GM18520 (cell line): ENCODE data around the gene AOC3.
"Not testable (repeated sequence)": the region's sequence is repeated elsewhere in the genome, so short reads cannot be mapped to it uniquely, and the experiment has no call there.

Experiments
- ATAC-seq: cut with Tn5 transposase; IDR thresholded peaks from one replicate; pipeline ENCODE4 v1.9.1; 2021; ENCODE audit not compliant: unreplicated experiment

Gene AOC3

GRCh38 chr17:42891539-42892152 lies 40.6 kb downstream of the AOC3 start:
- ATAC-seq = no peak

DNA sequence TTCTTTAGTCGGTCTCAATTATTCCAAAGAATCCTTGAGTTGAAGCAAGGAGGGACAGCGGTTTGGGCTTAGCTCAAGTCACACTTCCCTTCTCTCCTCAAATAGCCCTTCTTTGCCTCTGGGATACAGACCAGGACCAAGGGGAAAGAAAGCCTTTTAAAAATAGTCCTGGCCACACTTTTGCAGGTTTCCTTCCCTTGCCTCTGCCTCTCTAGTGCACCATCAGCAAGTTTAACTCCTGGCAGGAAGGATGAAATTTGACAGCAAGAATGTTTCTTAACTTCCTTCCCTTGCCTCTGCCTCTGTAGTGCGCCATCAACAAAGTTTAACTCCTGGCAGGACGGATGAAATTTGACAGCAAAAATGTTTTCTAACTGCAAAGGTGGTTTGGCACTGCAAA lies 42.4 kb downstream of the AOC3 start:
- ATAC-seq = no peak

DNA sequence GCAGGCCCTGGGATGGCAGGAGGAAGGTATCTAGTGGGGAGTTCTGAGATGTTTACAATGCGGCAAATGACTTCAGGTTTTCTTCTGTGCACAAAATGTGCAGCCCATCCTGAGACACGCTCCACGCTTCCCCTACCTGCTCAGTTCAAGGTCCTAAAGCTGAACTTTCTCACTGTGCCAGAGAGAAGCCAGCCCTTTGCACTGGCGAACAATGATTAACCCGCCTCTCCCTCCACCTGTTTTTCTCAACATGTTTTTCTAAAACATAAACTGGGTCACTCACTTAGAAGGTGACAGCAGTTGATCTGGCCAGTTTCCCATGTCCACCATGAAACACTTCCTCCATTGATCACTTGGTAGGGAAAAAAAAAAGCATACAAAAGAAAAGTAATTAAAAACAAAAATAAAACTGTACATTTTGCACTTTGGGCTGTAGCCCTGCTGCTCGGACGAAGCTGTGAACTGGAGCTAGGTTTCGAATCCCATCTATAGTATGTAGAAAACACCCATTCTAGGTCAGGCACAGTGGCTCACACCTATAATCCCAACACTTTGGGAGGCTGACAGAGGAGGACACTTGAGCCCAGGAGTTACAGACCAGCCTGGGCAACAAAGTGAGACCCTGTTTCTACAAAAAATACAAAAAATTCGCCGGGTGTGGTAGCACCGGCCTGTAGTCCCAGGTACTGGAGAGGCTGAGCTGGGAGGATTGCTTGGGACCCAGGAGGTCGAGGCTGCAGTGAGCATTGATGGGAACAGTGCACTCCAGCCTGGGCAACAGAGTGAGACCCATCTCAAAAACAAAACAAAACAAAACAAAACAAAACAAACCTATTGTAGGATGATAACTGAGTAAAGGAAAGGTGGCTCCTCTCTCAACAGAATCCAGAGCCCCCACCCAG lies 43.5 kb downstream of the AOC3 start:
- no peak for ATAC-seq

DNA sequence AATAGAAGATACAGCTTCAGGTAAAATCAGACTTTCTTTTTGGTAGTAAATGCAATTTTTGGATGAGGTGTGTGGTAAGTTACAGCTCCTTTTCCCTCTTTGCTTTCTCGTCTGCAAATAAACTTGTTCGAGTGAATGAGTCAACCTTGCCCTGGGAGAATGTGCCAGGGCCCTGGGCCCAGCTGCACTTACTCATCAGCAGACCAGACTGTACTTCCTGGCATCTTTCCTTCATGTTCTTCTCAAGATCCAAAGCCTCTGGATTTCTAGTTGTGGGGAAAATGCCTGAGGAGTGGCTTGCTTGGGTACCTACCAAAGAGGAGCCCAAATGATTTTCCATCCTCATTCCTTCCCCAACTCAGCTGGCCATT lies 44.2 kb downstream of the AOC3 start:
- ATAC-seq = no peak

GRCh38 chr17:42898147-42898811 lies 47.3 kb downstream of the AOC3 start:
- no peak for ATAC-seq

- not testable (repeated sequence) for ATAC-seq
These were observed 49.0 kb downstream of the AOC3 start for GRCh38 chr17:42899981-42900380.

DNA sequence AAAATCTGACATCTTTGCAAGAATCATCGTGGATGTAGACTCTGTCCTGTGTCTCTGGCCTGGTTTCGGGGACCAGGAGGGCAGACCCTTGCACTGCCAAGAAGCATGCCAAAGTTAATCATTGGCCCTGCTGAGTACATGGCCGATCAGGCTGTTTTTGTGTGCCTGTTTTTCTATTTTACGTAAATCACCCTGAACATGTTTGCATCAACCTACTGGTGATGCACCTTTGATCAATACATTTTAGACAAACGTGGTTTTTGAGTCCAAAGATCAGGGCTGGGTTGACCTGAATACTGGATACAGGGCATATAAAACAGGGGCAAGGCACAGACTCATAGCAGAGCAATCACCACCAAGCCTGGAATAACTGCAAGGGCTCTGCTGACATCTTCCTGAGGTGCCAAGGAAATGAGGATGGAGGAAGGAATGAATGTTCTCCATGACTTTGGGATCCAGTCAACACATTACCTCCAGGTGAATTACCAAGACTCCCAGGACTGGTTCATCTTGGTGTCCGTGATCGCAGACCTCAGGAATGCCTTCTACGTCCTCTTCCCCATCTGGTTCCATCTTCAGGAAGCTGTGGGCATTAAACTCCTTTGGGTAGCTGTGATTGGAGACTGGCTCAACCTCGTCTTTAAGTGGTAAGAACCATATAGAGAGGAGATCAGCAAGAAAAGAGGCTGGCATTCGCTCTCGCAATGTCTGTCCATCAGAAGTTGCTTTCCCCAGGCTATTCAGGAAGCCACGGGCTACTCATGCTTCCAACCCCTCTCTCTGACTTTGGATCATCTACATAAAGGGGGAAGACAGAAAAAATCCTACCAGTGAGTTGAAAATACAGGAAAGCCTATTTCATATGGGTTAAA lies 49.7 kb downstream of the AOC3 start, which contains the start of gene G6PC1:
TSS of gene G6PC1 (plus strand) at position 340 of the 872 bp plus-strand sequence. CDS start at position 418, 78 bp downstream.
- ATAC-seq = no peak

DNA sequence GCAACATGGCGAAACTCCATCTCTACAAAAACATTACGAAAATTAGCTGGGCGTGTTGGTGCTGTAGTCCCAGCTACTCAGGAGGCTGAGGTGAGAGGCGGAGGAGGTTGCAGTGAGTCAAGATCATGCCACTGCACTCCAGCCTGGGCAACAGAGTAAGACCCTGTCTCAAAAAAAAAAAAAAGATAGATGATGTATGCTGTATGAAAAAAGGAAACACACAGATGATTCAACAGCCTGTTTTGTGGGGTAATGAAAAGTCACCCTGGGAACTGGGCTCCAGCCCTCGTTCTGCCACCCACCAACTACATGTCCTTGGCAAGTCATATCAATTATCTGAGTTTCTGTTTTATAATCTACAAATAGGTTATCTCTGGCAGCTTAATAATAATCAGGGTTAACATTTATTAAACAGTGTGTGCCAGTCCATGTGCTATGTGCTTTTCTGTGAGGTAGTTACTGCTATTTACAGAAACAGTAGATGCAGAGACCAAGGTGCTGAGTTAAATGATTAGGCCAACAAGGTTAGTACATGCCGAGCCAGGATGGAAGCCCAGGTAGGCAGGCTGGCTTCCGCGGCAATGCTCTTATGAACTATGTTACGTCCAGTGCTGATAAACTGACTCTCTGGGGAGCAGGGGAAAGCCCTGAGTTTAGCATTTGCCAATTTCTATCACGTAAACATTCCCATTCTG lies 50.7 kb downstream of the AOC3 start:
- ATAC-seq = no peak

- ATAC-seq = no peak
These were observed 53.1 kb downstream of the AOC3 start for GRCh38 chr17:42904110-42904469.

- ATAC-seq = no peak
These were observed 55.9 kb downstream of the AOC3 start for GRCh38 chr17:42906772-42907446.
